CD4-positive, alpha-beta T cell treated with Interleukin-2 at 100 ng/mL for 4 hours (primary cell): ENCODE results near the gene KCNQ5.

Experiments
- DNase-seq: peaks from one replicate; pipeline ENCODE4 v3.0.0-alpha.2; 2020; ENCODE audit warnings: low spot score

Gene KCNQ5

GRCh38 chr6:72742001-72742673 lies 120.3 kb downstream of the KCNQ5 start:
- no peak for DNase-seq

DNA sequence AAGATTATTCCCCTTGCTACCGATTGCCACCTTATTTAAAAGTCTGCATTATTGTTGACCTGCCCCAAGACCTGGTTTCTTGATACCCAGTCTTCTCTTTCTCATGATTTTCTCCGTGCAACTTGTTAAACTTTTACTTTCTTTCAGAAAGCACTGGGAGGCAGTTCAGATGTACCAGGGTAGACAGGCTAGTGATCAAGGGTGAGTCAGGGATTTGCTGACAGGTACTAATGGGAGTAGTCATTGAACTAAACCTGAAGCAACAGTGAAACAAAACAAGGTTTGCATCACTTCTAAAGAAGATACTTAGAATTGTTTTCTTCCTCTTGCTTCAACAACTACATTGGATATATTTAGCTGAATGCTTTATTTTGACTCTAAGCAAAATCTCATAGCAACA lies 124.4 kb downstream of the KCNQ5 start:
- DNase-seq, result no peak

DNA sequence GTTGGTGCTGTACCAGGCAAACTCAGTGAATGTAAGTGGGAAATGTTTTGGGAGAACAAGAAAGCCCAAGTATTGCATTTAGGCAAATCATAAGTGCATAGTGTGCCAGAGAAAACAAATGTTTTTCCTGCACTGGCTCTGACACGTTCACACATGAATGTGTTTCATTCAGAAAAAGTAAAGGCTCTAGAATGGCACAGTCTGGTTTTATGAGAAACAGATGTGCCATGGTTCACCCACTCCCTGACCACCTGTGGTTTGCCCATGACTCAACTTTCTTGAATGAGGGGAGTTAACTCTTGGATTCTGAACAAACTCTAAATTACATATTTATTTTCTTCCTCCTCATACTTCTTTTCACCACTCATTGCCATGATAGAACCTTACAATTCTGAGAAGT lies 126.9 kb downstream of the KCNQ5 start:
- no peak for DNase-seq

DNA sequence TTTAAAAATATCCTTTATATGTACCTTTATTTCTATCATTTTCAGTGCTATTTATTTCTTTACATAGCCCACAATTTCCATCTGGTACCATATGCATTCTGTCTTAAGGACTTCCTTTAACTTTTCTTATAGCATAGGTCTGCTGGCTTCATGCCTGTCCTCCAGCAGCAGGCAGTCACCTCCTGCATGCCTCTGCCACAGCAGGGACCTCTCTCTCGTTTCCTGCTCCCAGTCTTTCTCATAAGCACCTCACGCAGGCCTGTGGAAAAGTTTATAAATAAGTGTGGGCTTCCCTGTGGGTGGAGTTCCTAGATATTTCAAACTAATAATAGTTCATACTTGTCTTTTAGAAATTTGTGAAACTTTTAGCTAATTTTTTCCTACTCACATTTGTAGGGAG lies 133.9 kb downstream of the KCNQ5 start:
- no peak for DNase-seq

- DNase-seq, result no peak
These were observed 135.2 kb downstream of the KCNQ5 start for GRCh38 chr6:72757048-72757447.

- DNase-seq, result no peak
These were observed 136.1 kb downstream of the KCNQ5 start for GRCh38 chr6:72757926-72758325.

GRCh38 chr6:72758901-72759300 lies 137.0 kb downstream of the KCNQ5 start:
- no peak for DNase-seq

DNA sequence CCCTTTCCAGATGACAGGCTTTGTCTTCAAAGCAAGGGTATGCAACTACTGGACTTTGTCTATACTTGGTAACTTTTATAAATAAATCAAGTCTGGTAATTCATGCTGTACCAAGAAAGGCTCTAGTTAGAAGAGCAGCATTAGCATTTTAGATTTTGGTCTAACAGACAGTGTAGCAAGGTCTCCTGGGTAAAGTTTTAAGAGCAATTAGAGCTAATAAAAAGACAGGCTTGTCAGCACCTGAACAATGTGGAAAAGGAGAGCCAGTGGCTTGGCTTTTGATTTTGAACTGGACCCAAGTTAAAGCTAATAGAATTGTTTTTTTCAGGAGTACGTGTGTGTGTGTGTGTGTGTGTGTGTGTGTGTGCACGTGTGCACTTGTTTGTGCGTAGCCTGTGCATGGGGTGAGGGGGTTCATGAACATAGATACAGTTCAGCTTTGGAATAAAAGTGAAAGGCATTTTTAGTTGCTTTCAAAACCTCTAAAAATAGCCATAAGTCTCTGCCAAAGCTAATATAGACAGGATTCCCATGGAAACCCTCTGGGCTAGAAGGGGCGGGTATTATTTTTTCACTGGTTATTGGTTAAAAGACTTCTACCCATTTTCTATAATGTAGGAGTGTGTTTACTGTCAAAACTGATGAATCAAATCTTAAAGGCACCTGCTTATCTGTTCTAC lies 138.4 kb downstream of the KCNQ5 start:
- no peak for DNase-seq

GRCh38 chr6:72761761-72762160 lies 139.9 kb downstream of the KCNQ5 start:
- DNase-seq, result no peak

DNA sequence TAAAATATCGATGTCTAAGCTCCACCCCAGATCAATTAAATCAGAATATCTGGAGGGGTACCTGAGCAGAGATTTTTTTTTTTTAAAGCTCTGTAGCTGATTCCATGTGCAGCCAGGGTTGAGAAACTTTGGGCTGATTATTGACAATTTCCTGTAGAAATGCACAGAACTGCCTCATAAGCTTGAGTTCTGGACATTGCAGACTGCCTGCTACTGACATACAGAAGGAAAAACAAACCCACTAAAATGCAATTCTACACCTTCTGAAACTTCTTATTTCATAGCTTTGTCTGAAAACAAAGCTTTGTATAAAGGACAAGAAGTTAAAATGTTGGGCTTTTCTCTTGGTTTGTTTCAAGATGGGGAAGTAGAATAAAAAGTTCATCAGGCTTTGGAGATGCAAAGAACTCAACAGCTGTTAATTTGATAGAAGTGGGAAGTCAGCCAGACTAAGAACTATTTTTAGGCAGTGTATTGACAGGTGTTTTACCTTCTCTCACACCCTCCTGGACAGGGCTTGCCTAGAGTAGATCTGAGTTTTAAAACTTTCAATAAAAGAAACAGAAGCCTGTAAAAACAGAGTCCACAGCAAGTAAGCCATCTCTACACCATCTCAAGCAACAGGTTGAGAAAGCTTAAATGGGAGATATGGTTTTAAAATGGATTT lies 147.7 kb downstream of the KCNQ5 start:
- DNase-seq, result no peak

DNA sequence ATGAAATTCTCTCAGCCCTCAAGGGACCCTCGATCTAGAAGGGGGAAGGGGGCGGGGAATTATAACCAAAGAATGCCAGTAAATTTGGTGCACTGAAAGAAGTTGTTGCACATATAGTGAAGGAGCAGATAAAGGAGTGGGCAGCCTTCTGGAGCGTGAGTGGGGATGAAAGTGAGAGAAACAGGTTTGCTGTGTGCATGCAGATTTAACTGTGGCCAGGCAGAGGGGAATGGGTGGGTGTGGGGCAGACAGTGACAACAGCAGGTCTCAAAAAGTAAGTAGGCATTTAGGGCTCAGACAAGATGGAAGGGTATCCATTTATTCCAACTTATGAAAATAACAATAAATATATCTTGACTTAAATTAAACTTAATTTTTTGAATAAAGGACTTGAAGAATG lies 149.1 kb downstream of the KCNQ5 start:
- no peak for DNase-seq

GRCh38 chr6:72776456-72776855 lies 154.6 kb downstream of the KCNQ5 start:
- no peak for DNase-seq

DNA sequence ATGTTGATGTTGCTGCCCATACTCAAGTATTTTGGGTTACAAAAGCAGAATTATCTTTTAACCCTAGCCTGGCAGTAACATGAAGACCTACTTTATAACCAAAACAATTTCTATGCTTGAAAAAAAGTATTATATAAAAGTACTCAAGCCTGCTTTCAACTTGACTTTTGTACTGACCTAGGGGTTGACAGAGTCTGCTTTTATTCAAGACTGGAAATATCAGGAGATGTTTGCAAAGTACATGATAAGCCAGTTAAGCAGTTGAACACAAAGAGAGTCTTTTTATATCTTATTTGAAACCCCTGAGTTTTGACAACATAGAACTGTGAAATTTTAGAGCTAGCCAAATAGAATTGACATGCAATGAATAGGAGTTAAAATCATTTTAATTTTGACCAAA lies 159.8 kb downstream of the KCNQ5 start:
- DNase-seq, result no peak

GRCh38 chr6:72783035-72783434 lies 161.2 kb downstream of the KCNQ5 start:
- no peak for DNase-seq

- DNase-seq, result no peak
These were observed 161.8 kb downstream of the KCNQ5 start for GRCh38 chr6:72783666-72784065.

DNA sequence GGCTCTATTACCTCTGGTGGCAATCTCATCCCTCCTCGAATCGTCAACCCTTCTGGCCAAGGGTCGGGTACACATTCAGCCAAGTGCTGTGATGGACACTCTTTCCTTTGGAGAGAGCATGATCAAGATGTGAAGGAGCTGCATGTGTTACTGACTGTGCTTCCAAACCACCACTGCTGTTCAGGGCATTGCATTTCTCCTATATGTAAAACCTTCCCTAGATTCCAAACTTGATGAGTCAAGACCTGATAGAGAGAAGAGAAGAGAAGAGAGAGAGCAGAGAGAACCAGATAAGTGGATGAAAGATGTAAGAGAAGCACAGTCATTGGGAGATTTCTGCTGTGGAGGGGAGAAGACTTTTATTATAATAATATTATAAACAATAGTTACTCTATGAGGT lies 162.2 kb downstream of the KCNQ5 start:
- DNase-seq, result no peak

GRCh38 chr6:72784581-72784980 lies 162.7 kb downstream of the KCNQ5 start:
- no peak for DNase-seq

GRCh38 chr6:72787391-72788031 lies 165.6 kb downstream of the KCNQ5 start:
- no peak for DNase-seq

- DNase-seq, result no peak
These were observed 166.3 kb downstream of the KCNQ5 start for GRCh38 chr6:72788188-72788587.

DNA sequence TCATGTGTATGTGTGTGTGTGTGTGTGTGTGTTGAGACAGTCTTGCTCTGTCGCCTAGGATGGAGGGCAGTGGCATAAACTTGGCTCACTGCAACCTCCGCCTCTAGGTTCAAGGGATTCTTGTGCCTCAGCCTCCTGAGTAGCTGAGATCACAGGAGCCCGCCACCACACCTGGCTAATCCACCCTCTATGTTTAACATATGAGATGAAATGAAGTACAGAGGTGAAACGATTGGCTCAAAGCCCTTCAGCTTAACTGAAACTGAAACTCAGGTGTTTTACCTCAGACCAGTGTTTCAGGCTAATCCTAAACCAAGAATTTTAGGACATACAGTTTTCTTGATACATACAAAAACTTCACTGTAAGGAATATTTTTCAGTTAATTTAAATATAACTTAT lies 167.3 kb downstream of the KCNQ5 start:
- no peak for DNase-seq

GRCh38 chr6:72792692-72793091 lies 170.8 kb downstream of the KCNQ5 start:
- DNase-seq, result no peak

DNA sequence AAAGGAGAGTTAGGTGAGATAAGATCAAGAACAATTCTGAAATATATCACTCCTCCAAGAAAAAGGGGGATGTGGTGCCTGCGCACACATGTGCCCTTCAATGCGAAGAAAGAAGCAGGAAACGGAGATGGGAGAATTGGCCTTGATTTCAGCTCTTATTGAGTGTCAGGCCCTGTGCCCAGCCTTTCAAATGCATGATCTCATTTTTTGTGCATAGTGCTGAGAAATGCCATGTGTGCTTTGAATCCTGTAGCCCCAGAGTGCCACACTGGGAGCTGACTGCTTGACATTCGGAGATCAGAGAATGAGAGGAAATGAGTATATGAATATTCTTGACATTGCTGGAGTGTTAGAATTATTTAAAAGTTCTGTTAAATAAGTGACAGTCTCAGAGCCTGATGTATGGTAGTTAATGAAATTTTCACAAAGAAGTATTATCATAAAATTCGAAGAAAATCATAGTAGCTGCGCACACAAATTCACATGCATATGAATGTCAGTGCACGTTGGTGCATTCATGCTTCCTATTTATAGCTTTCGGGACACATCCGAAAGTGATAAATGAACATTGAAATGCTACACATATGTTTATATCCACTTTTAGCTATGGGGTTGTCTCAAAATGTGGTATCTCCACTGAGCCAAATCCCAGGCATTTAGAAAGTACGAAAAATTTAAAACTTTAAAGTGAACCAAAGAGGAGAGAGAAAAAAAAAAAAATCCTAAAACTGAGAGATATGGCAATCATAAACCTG lies 172.0 kb downstream of the KCNQ5 start:
- DNase-seq, result no peak
